ENCODE measurements around the gene CXCL14.

CXCL14 gene

DNA sequence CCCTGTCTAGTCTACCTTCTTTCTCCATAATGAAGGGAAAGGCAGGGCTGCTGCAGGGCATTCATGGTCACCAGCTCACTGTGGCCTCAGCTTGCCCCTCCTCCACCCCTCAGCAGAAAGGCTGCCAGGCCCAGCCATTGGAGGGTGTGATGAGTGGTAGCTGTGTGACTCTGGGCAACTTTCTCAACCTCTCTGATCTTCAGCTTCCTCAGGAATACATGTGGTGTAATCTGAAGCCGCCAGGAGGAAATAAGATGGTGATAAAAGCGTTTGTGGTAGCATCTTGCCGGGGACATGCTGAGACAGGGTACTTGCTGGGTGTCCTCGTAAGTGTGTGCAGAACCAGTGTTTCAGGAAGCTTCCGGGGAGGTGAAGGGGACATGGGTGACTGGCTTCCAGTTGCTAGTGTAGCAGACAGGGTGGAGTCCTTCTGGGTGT, 9.8 kb downstream of the CXCL14 start:
- no peak for DNase-seq (ENCODE audit: low read depth in 4 of 4, low spot score in 1 of 4)

DNA sequence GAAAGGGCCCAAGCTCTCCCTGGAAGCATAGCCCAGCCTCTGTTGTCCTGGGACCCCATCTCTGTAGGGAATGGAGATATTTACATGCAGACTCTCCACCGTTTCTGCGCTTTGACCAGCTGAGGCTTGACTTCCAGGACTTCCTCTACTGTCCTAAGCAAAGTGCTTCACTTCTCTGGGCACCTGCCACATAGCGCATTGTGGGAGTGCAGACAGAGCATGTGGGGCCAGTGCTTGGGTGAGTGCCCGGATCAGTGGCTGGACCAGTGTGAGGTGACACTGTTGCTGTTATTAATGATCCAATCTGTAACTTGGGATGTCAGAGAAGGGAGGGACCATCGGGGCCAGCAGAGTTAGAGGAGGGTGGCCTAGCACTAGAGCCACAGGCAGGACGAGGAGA, 10.5 kb downstream of the CXCL14 start:
- DNase-seq (ENCODE audit: low read depth in 4 of 4, low spot score in 1 of 4), result no peak

DNA sequence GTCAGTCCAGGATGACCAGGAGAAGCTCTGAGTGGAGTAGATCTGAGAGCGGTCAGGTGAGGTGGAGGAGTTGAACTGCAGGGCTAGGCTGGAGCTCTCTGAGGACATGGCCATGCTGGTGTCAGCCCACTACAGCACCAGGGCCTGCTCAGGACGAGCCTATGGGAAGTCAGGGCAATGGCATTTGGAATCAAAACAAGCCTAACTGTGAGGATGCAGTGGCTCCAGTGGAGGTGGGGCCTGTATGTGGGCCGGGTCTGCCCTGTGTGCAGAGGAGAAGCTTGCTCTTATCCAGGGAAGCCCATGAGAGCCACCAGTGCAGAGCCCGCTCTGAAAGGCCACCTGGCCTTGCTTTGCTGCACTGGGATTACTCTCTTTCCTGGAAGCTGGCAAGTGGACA, 11.1 kb downstream of the CXCL14 start:
- DNase-seq (ENCODE audit: low read depth in 4 of 4, low spot score in 1 of 4), result no peak

DNA sequence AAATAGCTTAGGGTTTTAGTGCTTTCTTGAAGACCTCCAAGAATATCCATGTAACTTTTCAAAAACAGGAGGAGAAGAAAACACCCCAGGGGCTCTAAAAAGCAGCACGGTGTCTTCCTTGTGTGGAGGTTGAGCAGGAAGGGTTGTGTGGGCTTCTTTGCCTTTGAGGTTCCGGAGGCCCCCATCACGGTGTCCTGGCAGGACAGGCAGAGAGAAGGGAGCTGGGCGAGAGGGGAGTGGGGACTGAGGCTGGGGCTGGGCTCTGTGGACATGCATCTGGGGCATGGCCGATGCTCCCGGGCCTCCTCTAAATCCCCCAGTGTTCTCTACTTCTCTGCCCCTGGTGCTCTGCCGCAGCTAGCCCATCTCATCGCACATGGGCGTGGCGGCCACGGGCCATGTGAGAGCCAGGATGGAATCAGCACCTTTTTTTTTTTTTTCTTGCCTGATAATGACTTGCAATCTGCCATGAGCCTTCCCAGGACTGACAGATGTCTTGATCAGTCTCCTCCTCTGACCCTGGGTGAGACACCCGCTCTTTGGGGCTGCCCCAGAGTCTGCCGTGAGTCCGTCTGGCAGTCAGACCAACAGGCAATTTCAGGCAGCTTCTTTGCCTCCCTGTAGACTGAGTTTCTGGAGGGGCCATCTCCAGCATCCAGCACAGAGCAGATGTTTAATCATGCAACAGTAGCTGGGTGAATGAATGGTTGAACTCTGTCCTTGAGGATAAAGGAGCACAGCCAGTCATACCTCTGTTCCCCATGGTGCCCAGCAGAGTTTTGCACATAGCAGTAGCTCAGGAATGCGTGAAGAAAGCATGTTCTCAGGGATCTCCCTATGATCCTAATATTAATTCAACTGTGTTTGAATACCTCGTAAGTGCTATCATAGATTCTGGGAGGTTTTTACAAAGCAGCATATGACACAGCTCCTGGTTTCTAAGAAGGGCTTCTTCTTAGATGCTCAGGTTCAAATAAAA, 12.1 kb downstream of the CXCL14 start:
- DNase-seq (ENCODE audit: low read depth in 4 of 4, low spot score in 1 of 4), result no peak

DNA sequence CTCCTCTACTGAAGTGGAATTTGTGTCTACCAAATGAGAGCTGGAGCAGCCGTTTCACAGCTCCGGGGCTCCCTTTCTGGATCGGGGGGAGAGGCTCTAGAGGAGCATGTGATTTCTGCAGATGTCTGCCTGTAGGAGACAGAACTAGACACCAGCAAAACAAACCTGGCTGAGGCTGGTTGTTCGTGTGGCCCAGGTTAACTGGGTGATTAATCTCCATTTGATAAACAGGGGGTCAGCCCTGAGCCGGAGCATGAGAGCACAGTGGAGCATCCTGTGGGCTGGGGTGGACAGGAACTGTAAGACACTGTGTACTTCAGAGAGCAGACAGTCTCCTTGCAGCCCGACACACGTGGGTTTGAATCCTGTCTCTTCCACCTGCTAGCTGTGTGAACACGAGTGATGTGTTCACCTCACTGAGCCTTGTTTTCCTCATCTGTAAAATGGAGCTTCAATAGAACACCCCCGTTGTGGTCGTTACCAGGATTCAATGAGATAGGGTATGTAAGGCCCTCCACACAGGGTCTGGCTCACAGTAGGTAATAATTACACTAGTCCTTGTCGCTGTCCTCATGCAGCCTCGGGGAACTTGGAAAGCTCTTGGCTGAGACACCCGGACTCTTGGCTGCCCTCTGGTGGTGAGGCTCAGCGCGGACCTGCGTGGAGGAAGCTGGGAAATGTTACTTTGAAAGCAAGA, 12.9 kb downstream of the CXCL14 start:
- DNase-seq (ENCODE audit: low read depth in 4 of 4, low spot score in 1 of 4), result peak; percentile 48 to 65 (median 58)

DNA sequence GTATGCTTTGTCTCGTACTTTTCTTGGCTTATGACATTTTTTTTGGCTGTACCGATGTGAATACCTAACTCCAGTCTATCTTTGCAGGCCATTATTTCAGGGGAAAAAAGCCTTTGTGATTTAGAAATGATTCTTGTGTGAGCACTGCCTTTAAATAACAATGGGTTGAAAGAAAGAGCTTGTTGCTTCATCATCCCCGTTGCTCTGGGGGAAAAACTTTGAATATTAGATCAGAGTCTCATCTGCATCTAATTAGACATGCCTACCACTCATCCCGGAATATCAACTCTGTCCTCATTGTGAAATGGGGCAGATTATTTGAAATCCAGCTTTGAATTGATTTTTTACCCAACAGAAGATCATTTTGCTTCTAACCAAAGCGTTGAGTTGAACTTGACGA, 13.5 kb downstream of the CXCL14 start:
- no peak for DNase-seq (ENCODE audit: low read depth in 4 of 4, low spot score in 1 of 4)

DNA sequence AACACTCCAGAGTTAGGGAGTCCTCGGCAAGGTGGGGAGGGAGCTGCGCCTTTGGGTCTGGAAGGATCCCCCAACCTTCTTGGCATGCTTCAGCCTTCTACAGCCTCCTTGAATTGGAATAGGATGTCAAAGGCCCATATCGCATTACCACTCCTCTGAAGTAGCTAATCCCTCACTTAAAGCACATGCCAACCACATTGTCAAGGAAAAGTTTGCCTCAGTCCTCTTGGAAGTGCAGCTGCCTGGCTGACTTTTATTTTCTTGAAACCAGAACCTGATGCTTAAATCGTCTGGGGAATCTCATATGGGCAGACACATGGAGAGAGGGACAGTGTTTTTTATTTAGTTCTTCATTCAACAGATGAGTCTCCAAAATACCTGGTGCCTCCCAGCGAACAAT, 14.5 kb downstream of the CXCL14 start:
- DNase-seq (ENCODE audit: low read depth in 4 of 4, low spot score in 1 of 4), result no peak

DNA sequence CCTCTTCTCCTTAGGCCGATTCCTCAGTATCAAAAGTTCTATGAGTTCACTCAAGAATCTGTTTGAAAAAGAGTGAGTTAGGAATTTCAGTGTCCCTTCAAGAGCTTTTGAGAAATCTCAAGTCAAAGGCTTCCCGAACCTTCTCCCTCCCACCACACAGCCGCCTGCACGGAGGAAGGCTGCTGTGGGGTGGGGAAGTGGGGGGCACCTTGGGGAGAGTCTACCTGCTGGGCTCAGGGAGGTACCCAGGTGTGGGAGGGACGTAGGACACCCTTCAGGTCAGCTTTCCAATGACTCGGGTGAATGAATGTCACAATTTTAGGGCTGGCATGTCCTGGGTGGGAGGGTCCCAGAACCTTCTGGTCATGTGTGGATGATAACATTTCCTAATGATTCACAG, 17.5 kb downstream of the CXCL14 start:
- no peak for DNase-seq (ENCODE audit: low read depth in 4 of 4, low spot score in 1 of 4)

DNA sequence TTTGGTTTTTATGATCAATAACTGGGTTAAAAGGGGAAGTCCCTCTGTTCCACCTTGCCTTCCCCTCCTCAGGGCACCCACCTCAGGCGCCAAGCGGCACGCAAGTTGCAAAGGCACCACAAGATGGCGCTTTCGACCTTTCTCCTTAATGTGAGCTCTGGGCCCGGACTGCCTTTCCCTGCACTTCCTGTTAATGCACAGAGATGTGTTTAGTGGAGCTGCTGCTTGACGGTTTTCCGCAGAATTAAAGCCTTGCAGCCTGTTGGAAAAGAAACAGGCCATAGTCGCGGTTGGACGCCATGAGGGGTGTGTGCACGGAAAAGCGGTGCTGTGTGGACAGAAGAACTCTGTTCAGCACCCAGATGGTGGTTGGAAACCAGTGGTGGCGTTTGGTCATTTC, 17.9 kb downstream of the CXCL14 start:
- peak; percentile 12 to 74 (median 54) for DNase-seq (ENCODE audit: low read depth in 4 of 4, low spot score in 1 of 4)

DNA sequence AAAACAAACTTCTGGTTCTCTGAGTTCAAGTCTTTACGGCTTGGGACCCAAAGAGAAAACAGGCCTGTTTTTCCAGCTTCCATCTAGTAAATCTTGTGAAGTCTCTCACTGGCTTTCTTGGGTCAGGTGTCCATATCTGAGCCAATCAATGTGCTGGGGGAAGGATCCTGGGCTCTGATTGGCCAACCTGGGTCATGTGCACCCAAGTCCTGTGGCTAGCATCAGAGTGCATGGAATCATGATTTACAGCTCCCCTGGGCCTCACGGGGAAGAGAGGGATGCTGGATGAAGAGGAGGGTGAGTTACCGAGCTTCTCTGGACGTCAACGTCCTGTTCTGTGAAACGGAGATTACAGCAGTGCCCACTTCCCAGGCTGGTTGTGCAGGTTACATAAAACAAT, 19.4 kb downstream of the CXCL14 start:
- DNase-seq (ENCODE audit: low read depth in 4 of 4, low spot score in 1 of 4), result no peak

DNA sequence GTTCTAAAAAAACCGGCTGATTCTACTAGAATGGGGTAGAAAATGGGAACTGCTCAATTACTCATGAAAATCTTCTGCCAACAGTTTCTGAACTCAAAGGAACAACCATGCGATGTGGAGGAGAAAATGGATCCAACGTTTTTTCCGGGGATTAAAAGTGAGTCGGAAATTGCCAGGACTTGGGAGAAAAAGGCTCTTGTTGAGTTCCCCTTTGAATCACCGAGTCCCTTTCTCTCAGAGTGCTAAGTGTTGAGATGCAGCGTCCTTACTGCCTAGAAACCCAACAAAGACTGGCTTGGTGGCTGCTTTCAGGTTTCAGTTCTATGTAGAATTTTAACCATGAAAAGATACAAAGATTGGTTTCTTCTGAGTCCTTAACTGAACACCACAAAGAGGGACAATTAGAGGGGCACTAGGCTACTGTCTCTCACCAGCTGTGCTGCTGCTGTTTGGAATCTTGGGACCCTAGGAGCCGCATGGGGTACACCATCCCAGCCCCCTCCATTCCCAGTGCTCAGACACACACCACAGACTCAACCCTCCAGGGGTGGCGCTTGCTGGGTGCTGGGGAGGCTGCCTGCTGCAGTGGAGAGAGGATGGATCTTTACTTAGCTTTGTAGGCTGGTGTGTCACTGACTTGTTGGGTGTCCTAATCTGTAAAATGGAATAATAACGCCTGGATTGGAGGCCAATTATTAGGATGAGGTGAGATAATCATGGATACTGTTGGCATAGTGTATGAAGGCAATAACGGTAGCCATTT, 21.5 kb downstream of the CXCL14 start:
- DNase-seq (ENCODE audit: low read depth in 4 of 4, low spot score in 1 of 4), result no peak

DNA sequence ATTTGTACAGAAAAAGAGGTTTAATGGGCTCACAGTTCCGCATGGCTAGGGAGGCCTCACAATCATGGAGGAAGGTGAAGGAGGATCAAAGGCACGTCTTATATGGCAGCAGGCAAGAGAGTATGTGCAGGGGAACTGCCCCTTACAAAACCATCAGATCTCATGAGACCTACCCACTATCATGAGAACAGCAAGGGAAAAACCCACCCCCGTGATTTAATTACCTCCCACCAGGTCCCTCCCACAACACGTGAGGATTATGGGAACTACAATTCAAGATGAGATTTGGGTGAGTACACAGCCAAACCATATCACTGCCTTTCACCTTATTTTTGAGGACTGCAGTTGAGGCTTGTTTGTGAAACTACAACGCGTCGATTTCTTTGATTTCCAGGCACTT, 22.2 kb downstream of the CXCL14 start:
- no peak for DNase-seq (ENCODE audit: low read depth in 4 of 4, low spot score in 1 of 4)

DNA sequence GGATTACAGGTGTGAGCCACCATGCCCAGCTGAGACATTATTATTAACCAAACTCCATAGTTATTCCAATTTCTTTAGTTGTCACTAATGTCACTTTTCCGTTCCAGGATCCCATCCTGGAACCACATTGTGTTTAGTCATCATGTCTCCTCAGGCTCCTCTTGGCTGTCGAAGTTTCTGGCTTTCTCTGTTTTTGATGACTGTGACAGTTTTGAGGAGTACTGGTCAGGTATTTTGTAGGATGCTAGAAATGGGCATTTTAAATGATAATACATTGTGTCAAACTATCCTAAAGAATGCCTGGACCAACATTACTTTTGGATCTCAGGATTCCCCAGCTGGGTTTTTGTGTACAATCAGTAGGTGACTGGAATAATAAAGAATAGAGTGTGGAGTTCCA, 23.3 kb downstream of the CXCL14 start:
- no peak for DNase-seq (ENCODE audit: low read depth in 4 of 4, low spot score in 1 of 4)

DNA sequence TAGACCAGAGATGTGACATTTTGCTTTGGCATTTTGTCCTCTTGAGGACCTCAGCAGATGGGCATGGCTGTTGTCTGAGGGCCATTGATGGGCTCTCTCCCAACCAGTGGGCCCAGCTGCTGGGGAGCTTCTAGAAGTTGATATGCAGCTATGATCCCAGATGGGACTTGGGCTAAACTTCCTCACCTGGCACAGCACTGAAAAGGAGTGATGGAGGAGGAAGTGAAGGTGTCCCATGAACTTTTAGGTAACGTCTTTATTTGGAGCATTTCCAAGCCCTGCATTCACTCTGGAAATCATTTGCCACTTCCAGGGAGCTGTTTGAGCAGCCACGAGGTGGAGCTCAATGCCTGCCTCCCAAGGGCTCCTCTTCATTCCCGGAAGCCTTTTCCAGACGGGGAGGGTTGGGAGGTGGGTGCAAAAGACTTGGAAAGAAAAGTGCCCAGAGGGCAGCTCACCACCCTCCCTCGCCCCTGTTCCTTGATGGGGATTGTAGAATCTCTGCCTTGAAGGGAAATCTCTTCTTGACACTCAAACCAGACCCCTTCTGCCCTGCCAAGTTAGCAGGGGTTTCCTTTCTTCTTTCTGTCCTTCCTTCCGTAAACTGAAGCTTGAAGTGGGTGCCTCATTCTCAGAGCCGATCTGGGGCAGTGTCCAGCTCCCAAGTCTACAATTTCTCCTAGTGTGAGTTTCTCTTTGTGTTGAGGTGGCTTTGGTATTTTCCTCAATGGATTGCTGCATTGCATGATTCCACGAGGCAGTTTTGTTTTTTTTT, 24.9 kb downstream of the CXCL14 start:
- DNase-seq (ENCODE audit: low read depth in 4 of 4, low spot score in 1 of 4), result no peak

DNA sequence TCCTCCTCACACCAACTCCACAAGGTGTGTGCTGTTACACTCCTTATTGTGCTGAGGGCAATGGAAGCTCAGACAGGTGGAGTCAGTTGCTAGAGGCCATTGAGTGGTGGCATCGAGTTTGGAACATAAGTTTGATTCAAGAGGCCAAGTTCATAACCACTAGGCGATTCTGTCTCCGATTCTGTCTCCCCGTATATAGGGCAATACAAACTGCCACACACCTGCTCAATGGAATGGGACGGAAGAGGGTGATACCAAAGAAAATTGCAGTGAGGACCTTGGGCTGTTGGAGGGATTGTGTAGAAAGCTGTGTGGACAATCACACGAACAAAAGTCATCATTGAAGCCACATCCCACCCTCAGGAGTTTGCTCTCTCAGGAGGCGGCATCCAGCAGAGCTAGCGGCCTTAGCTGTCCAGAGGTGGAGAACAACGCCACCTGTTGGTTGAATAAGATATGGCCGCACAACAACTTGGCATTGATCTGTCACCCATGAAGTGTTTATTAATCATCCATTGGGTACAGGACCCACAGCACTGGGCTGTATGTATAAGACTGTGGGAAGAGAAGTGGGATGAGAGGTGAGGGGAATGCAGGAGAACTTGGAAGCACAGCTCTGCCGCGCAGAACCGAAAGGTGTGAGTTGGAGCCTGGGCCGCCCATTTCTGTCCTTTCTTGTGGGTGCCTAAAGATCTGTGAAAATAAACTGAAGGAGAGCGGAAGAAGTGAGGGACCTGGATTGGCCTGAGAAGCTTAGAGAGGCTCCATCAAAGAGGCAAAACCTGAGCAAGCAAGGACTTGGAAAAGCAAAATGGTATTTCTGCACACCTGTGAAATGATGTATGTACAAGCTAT, 27.0 kb downstream of the CXCL14 start:
- peak in 3 of 4 experiments; percentile 23 to 45 (median 35) for DNase-seq (ENCODE audit: low read depth in 4 of 4, low spot score in 1 of 4)

DNA sequence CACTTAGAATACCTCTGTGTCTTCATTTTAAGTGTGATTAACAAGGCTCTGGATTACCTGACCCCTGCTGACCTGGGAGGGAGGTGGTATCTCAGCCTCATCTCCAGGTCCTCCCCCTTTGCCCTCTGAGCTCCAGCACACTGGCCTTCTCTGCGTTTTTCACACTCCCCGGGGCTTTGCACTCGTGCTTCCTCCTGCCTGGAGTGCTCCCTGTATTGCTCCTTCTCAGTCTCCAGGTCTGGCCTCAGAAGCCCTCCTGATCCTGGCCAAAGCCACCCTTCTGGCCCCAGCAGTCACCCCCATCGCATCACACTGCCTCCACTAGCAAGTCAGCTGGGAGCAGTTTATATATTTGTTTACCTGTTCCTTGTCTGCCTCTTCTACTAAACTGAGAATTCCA, 29.4 kb downstream of the CXCL14 start:
- no peak for DNase-seq (ENCODE audit: low read depth in 4 of 4, low spot score in 1 of 4)

DNA sequence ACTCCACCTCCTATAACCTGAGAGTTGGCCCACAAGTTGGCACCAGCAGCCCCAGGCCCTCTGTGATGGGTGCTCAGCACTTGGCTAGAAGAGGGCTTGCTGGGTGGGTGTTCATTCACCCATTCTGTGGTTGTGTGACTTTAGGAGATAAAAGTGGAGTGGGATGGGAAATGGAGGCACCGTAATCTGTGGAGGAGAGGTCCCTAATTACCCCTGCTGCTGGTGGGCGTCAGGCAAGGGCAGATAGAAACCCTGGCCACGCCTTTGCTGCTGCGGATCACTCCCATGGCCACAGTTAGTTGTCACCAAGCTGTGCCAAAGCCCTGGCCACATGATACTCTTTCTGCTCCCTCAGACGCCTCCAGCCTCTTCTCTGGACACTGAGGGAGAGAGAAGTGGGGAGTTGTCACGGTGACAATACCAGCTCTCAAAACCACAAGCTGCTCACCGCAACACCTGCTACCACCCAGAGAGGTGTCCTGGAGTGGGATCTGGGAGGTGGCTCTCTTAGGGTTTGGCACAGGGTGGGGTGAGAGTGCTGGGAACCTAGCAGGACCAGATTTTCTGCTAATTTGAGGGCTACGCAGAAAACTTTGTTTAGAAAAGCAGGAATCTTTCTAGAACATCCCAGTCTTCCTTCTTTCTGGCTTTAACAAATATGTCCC, 31.1 kb downstream of the CXCL14 start:
- no peak for DNase-seq (ENCODE audit: low read depth in 4 of 4, low spot score in 1 of 4)

DNA sequence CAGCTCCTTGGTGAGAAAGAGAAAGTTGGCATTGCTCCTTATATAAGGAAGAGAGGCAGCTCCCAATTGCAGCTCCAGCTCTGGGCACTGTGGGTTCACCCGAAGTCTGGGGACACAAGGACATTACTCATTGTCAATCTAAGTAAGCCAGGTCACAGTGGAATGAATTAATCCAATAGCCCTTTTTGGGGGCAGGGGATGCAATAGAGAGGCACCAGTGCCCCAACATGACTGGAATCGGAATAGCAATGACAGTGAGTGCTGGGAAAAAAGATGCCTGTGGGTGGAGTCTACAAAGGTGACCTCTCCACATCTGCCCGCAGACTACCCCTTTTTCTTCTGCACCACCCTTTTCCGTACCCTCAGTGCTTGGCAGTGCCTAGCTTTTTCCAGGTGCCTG, 31.9 kb downstream of the CXCL14 start:
- DNase-seq (ENCODE audit: low read depth in 4 of 4, low spot score in 1 of 4), result no peak

DNA sequence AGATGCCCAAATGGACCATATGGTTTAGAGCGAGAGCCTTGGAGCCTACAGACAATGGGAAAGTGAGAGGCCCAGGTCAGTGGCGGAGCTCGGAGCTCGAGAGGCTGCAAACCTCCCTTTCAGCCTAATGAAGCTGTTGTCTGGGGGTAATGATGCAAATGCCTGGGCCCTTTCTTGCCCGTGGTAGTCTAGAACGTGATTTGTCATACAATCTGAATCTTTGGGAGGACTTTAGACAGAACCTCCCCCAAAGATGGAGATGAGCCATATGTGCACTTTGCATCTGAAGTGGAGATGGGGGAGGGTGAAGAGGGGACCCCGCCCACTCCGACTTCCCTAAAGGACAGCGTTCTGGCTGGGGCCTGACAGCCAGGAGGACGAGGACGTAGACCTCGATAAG, 32.7 kb downstream of the CXCL14 start:
- DNase-seq (ENCODE audit: low read depth in 4 of 4, low spot score in 1 of 4), result no peak

All from stimulated activated CD4-positive, alpha-beta T cell treated with anti-CD3 and anti-CD28 coated beads, Interleukin-1b, Interleukin-23, amount 100 ng/mL, for 24 hours (primary cell).